Neural crest cell (in vitro differentiated cells): ENCODE measurements around the gene HSD17B8. TPM values are rescaled to one million over a fixed set of nuclear protein-coding genes. Genes with fewer than 3 reads are reported as not detected.

Experiments
- DNase-seq: peaks from one replicate; pipeline ENCODE4 v3.0.0; 2021; ENCODE audit warnings: low read depth, mixed read lengths, low spot score
- H3K27ac Mint-ChIP-seq: one replicate; pipeline ENCODE4 v1.8.0; 2021; ENCODE audit warnings: mild to moderate bottlenecking, mixed read lengths; ENCODE audit not compliant: unreplicated experiment
- H3K27me3 Mint-ChIP-seq: 2 replicates; pipeline ENCODE4 v1.8.0; 2021; ENCODE audit warnings: low read depth, mild to moderate bottlenecking, mixed read lengths
- H3K36me3 Mint-ChIP-seq: 2 replicates; pipeline ENCODE4 v1.8.0; 2021; ENCODE audit warnings: low read depth, mild to moderate bottlenecking, mixed read lengths
- H3K4me1 Mint-ChIP-seq: 2 replicates; pipeline ENCODE4 v1.8.0; 2021; ENCODE audit warnings: mixed read lengths
- H3K4me3 Mint-ChIP-seq: one replicate; pipeline ENCODE4 v1.8.0; 2021; ENCODE audit warnings: mild to moderate bottlenecking, mixed read lengths
- H3K9me3 Mint-ChIP-seq: 2 replicates; pipeline ENCODE4 v1.8.0; 2021; ENCODE audit warnings: mixed read lengths
- CTCF ChIP-seq: fragments of 200-600 bp; sonication (generic); conservative IDR thresholded peaks from 2 replicates; pipeline ENCODE4 v1.5.0; 2021; ENCODE audit warnings: antibody characterized with exemption, mild to moderate bottlenecking
- long read RNA-seq: library from polyadenylated mRNA; unstranded; transcript quantifications from one replicate; pipeline ENCODE4 v2.0.0, GENCODE V29; 2020
- total RNA-seq: library from RNA; stranded (reverse); gene quantifications from 2 replicates; pipeline ENCODE4 v1.2.1, GENCODE V29; 2021

HSD17B8 gene
- total RNA-seq: 3.3 and 4.4 TPM in 2 replicates
- long read RNA-seq: 0 reads

- Mint-ChIP-seq H3K4me3 (peak within 1 kb of the TSS; percentile 99), H3K27ac (peak within 1 kb of the TSS; percentile 93), H3K36me3 (peaks cover 22% of the 10 kb centered on the region), H3K9me3 (no peaks in the 10 kb centered on the region), H3K27me3 (no peaks in the 10 kb centered on the region), H3K4me1 (peaks cover 74% of the 10 kb centered on the region)
- no peak for TF ChIP-seq CTCF
- peak; percentile 90 for DNase-seq
Observed at GRCh38 chr6:33204415-33205190, at the start of gene HSD17B8. Gene HSD17B8 (plus strand): TSS chr6:33204655. CDS start chr6:33204669, 14 bp downstream.

GRCh38 chr6:33156561-33156960 lies 47.9 kb upstream of the HSD17B8 start:
- Mint-ChIP-seq H3K4me3 (no peak overlapping the region), H3K4me1 (peaks cover 8% of the 10 kb centered on the region), H3K27ac (no peak overlapping the region), H3K9me3 (peaks cover 9% of the 10 kb centered on the region), H3K36me3 (no peaks in the 10 kb centered on the region), H3K27me3 (peaks cover 26% of the 10 kb centered on the region)
- no peak for TF ChIP-seq CTCF
- DNase-seq: no peak

- Mint-ChIP-seq H3K4me3 (no peak overlapping the region), H3K9me3 (peaks cover 6% of the 10 kb centered on the region), H3K36me3 (no peaks in the 10 kb centered on the region), H3K27me3 (peaks cover 23% of the 10 kb centered on the region), H3K4me1 (peaks cover 12% of the 10 kb centered on the region), H3K27ac (no peak overlapping the region)
- DNase-seq: no peak
- TF ChIP-seq CTCF: no peak
Observed at GRCh38 chr6:33156964-33157363, 47.5 kb upstream of the HSD17B8 start.

- H3K36me3 Mint-ChIP-seq: no peaks in the 10 kb centered on the region
- H3K4me3 Mint-ChIP-seq: no peak overlapping the region
- H3K4me1 Mint-ChIP-seq: peaks cover 13% of the 10 kb centered on the region
- no peak for DNase-seq
- no peak overlapping the region for H3K27ac Mint-ChIP-seq
- H3K9me3 Mint-ChIP-seq: no peaks in the 10 kb centered on the region
- no peak for TF ChIP-seq CTCF
- H3K27me3 Mint-ChIP-seq: peaks cover 4% of the 10 kb centered on the region
Observed at GRCh38 chr6:33160096-33160495, 44.4 kb upstream of the HSD17B8 start.

- no peak for DNase-seq
- Mint-ChIP-seq H3K4me1 (peaks cover 13% of the 10 kb centered on the region), H3K27me3 (peaks cover 4% of the 10 kb centered on the region), H3K36me3 (no peaks in the 10 kb centered on the region), H3K9me3 (no peaks in the 10 kb centered on the region), H3K4me3 (peak overlapping the region; percentile 74), H3K27ac (no peak overlapping the region)
- no peak for TF ChIP-seq CTCF
Observed at GRCh38 chr6:33160728-33161344, 43.6 kb upstream of the HSD17B8 start.
